Body of pancreas (tissue), 4 donors: ENCODE results near the gene LRP1.

Source experiments
- CTCF ChIP-seq, 7 experiments: fragments of 450-650 bp in 4 of 7; fragments of 200-600 bp in 3 of 7; sonication (generic) in 3 of 7; IDR thresholded peaks; one replicate each; pipeline ENCODE4 v1.5.1; 2016 to 2019; ENCODE audit warnings: antibody characterized with exemption in 7 of 7
- POLR2A ChIP-seq, 3 donors: fragments of 450-650 bp; IDR thresholded peaks; one replicate each; pipeline ENCODE4 v1.6.1; 2016; ENCODE audit warnings: antibody characterized with exemption in 3 of 3, mild to moderate bottlenecking in 2 of 3

GRCh38 chr12:57143454-57143853, 15.2 kb downstream of the LRP1 start:
- TF ChIP-seq CTCF (IDR thresholded peaks at IDR 0.05) (no peak), POLR2A (IDR thresholded peaks at IDR 0.05) (no peak)
